Loucy (cell line): ENCODE measurements around the gene RHBDF2.

Experiments used
- H2AFZ ChIP-seq: fragments of 200-600 bp; sonication (generic); 2 replicates; pipeline ENCODE4 v1.6.0; 2016; ENCODE audit warnings: antibody characterized with exemption, mild to moderate bottlenecking, low read length, moderate library complexity
- H3F3A ChIP-seq: fragments of 200-600 bp; 2 replicates; pipeline ENCODE4 v1.6.0; 2016; ENCODE audit warnings: antibody characterized with exemption, low read depth, mild to moderate bottlenecking
- H3K27me3 ChIP-seq: fragments of 200-600 bp; sonication (generic); 2 replicates; pipeline ENCODE4 v1.6.1; 2014; ENCODE audit warnings: low read length, mild to moderate bottlenecking; ENCODE audit not compliant: insufficient read depth, poor library complexity, severe bottlenecking
- H3K36me3 ChIP-seq: fragments of 200-600 bp; sonication (generic); 2 replicates; pipeline ENCODE4 v1.6.1; 2016; ENCODE audit warnings: low read length; ENCODE audit not compliant: insufficient read depth
- H3K4me1 ChIP-seq: fragments of 200-600 bp; sonication (generic); 2 replicates; pipeline ENCODE4 v1.5.1; 2014; ENCODE audit warnings: low read length, mild to moderate bottlenecking; ENCODE audit not compliant: insufficient read depth, poor library complexity, severe bottlenecking
- H3K4me2 ChIP-seq: fragments of 200-600 bp; sonication (generic); 2 replicates; pipeline ENCODE4 v1.6.0; 2014; ENCODE audit warnings: antibody characterized with exemption, low read length, low read depth, mild to moderate bottlenecking; ENCODE audit not compliant: poor library complexity, severe bottlenecking
- H3K4me3 ChIP-seq: fragments of 200-600 bp; sonication (generic); 2 replicates; pipeline ENCODE4 v1.5.1; 2014; ENCODE audit warnings: low read length, mild to moderate bottlenecking, mixed read lengths; ENCODE audit not compliant: poor library complexity, severe bottlenecking
- H3K79me2 ChIP-seq: fragments of 200-600 bp; sonication (generic); 2 replicates; pipeline ENCODE4 v1.6.1; 2014; ENCODE audit warnings: low read length; ENCODE audit not compliant: insufficient read depth
- H3K9ac ChIP-seq: fragments of 200-600 bp; sonication (generic); 2 replicates; pipeline ENCODE4 v1.6.0; 2014; ENCODE audit warnings: mild to moderate bottlenecking, low read depth, low read length, moderate library complexity; ENCODE audit not compliant: poor library complexity, severe bottlenecking
- H3K9me2 ChIP-seq: fragments of 200-600 bp; sonication (generic); replicated peaks from 2 replicates; pipeline ENCODE4 v1.6.1; 2016; ENCODE audit warnings: low read depth, low read length, mixed read lengths
- H3K9me3 ChIP-seq: fragments of 200-600 bp; sonication (generic); 2 replicates; pipeline ENCODE4 v1.6.1; 2014; ENCODE audit warnings: mild to moderate bottlenecking, antibody characterized with exemption, low read length, low read depth; ENCODE audit not compliant: insufficient read depth
- H4K20me1 ChIP-seq: fragments of 200-600 bp; sonication (generic); 2 replicates; pipeline ENCODE4 v1.6.0; 2014; ENCODE audit warnings: antibody characterized with exemption, low read length, mild to moderate bottlenecking; ENCODE audit not compliant: insufficient read depth, poor library complexity, severe bottlenecking
- CTCF ChIP-seq: fragments of 200-600 bp; sonication (generic); conservative IDR thresholded peaks from 2 replicates; pipeline ENCODE4 v1.5.1; 2014; ENCODE audit warnings: mild to moderate bottlenecking, antibody characterized with exemption, low read length
- EZH2phosphoT487 ChIP-seq: fragments of 200-600 bp; IDR thresholded peaks from 2 replicates; pipeline ENCODE4 v1.6.1; 2018; ENCODE audit warnings: antibody characterized with exemption, mild to moderate bottlenecking, moderate library complexity, borderline replicate concordance

The RHBDF2 gene

GRCh38 chr17:76427501-76428231 lies 73.6 kb downstream of the RHBDF2 start:
- Histone ChIP-seq H2AFZ (no peak overlapping the region), H3K4me3 (no peak overlapping the region), H3K9ac (no peak overlapping the region), H3K79me2 (peaks cover 77% of the 10 kb centered on the region), H3K9me2 (no peaks in the 10 kb centered on the region), H3K27me3 (no peaks in the 10 kb centered on the region), H3K4me2 (no peak overlapping the region), H4K20me1 (peaks cover 17% of the 10 kb centered on the region), H3K4me1 (no peaks in the 10 kb centered on the region), H3K9me3 (no peaks in the 10 kb centered on the region), H3F3A (no peaks in the 10 kb centered on the region), H3K36me3 (peaks cover 4% of the 10 kb centered on the region; the same call in 1 of the 2 replicates)
- TF ChIP-seq CTCF (no peak), EZH2phosphoT487 (no peak)

- H3K27me3 ChIP-seq: no peaks in the 10 kb centered on the region
- H3K36me3 ChIP-seq: peaks cover 10% of the 10 kb centered on the region; the same call in 1 of the 2 replicates
- TF ChIP-seq EZH2phosphoT487: no peak
- TF ChIP-seq CTCF: no peak
- no peaks in the 10 kb centered on the region for H3K4me1 ChIP-seq
- no peaks in the 10 kb centered on the region for H3K9me3 ChIP-seq
- H3K9ac ChIP-seq: no peak overlapping the region
- no peak overlapping the region for H2AFZ ChIP-seq
- no peak overlapping the region for H3K4me2 ChIP-seq
- no peaks in the 10 kb centered on the region for H3F3A ChIP-seq
- no peak overlapping the region for H3K4me3 ChIP-seq
- H3K9me2 ChIP-seq: no peaks in the 10 kb centered on the region
- H3K79me2 ChIP-seq: peaks cover 77% of the 10 kb centered on the region
- H4K20me1 ChIP-seq: peaks cover 9% of the 10 kb centered on the region
Measured at GRCh38 chr17:76426853-76427252, 74.4 kb downstream of the RHBDF2 start.

DNA sequence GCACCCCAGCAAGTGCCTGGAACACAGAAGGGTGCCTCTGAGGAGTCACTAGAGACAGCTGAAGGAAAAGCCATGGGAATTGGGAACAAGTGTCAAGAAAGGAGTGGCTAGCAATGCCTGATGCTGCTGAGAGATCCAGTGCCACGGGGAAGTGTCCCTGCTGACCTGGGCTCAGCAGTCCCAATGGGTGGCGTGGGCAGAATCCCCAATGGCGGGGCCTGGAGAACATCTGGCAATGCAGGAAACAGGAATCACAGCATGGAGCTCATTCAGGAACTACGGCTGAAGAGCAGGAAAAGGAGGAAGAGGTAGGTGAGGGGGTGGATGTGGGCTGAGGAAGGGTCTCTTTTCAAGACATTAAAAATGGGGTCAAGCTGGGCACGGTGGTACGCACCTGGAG lies 78.4 kb downstream of the RHBDF2 start:
- no peak overlapping the region for H3K9ac ChIP-seq
- H3K4me1 ChIP-seq: no peaks in the 10 kb centered on the region
- H3K36me3 ChIP-seq: peaks cover 8% of the 10 kb centered on the region; the same call in 1 of the 2 replicates
- H3K79me2 ChIP-seq: peaks cover 82% of the 10 kb centered on the region
- no peaks in the 10 kb centered on the region for H3K27me3 ChIP-seq
- no peak overlapping the region for H3K4me2 ChIP-seq
- no peaks in the 10 kb centered on the region for H3K9me3 ChIP-seq
- no peak overlapping the region for H3K4me3 ChIP-seq
- no peaks in the 10 kb centered on the region for H3K9me2 ChIP-seq
- no peaks in the 10 kb centered on the region for H3F3A ChIP-seq
- H2AFZ ChIP-seq: no peak overlapping the region
- H4K20me1 ChIP-seq: peaks cover 12% of the 10 kb centered on the region
- TF ChIP-seq CTCF: no peak
- no peak for TF ChIP-seq EZH2phosphoT487
